Adrenal gland (tissue), 12 donors: ENCODE measurements around the gene CYP24A1. TPM values are rescaled to one million over a fixed set of nuclear protein-coding genes. Genes with fewer than 3 reads are reported as not detected.

Source experiments
- DNase-seq, 7 donors: peaks; one replicate each; pipeline ENCODE4 v3.0.0-alpha.2; 2019 to 2020
- H3K27ac ChIP-seq, 5 donors: fragments of 200-600 bp; sonication (generic) in 4 of 5; 1 replicate in 3 of 5; 2 replicates in 2 of 5; pipeline versions ENCODE4 v1.5.1 to v1.8.0; 2016 to 2020; ENCODE audit warnings: mild to moderate bottlenecking in 1 of 5
- H3K27me3 ChIP-seq: fragments of 200-600 bp; 2 replicates; pipeline ENCODE4 v1.8.0; 2021
- H3K36me3 ChIP-seq, 2 donors: fragments of 200-600 bp; replicated peaks in 1 of 2; 1 replicate in 1 of 2; 2 replicates in 1 of 2; pipeline versions ENCODE4 v1.5.1 to v1.8.0; 2018 to 2022
- H3K4me1 ChIP-seq, 2 donors: fragments of 200-600 bp; replicated peaks in 1 of 2; 1 replicate in 1 of 2; 2 replicates in 1 of 2; pipeline versions ENCODE4 v1.5.1 to v1.8.0; 2018 to 2021
- H3K4me3 ChIP-seq, 4 donors: fragments of 200-600 bp; sonication (generic) in 3 of 4; one replicate each; pipeline ENCODE4 v1.5.1; 2016 to 2018
- H3K9me3 ChIP-seq, 3 donors: fragments of 200-600 bp; sonication (generic) in 1 of 3; replicated peaks in 1 of 3; 1 replicate in 2 of 3; 2 replicates in 1 of 3; pipeline versions ENCODE4 v1.5.1 to v1.8.0; 2016 to 2021
- CTCF ChIP-seq, 6 experiments: fragments of 450-650 bp in 4 of 6; fragments of 200-600 bp in 2 of 6; sonication (generic) in 1 of 6; IDR thresholded peaks; 1 replicate in 5 of 6; 2 replicates in 1 of 6; pipeline versions ENCODE4 v1.5.1 to v1.8.0; 2016 to 2021; ENCODE audit warnings: antibody characterized with exemption in 6 of 6, mild to moderate bottlenecking in 2 of 6, moderate library complexity in 1 of 6
- POLR2A ChIP-seq, 2 donors: fragments of 450-650 bp; IDR thresholded peaks; one replicate each; pipeline ENCODE4 v1.6.1; 2017; ENCODE audit warnings: antibody characterized with exemption in 2 of 2, mild to moderate bottlenecking in 2 of 2, moderate library complexity in 1 of 2
- WGBS, 4 donors: extraction: QIAGEN DNeasy Blood & Tissue Kit in 2 of 4; methylation state at CpG; one replicate each; pipeline versions ENCODE4 v1.1.5 to v1.1.7; 2013 to 2017; 5-methylcytosine and 5-hydroxymethylcytosine counted together
- intact Hi-C, 2 donors: fragments of 100-400 bp; cut with DNase I; formaldehyde crosslinking; loops; one replicate each; pipeline versions ENCODE4 v1.14.1 to v1.15.0; 2022 to 2023
- polyA plus RNA-seq, 3 donors: library from polyadenylated mRNA; stranded (reverse); fragments of 200-250 nt in 2 of 3; fragments of 350-450 nt in 1 of 3; fragmentation: Illumina TruSeq in 1 of 3; extraction: RNeasy Lipid Tissue Mini Kit (QIAGEN cat#74804) in 1 of 3; gene quantifications; one replicate each; pipeline ENCODE4 v1.2.3, GENCODE V29; 2013 to 2014
- total RNA-seq, 9 donors: library from RNA; depleted of rRNA in 4 of 9; stranded (reverse); fragments of >200 nt in 4 of 9; fragments of 120-200 nt in 1 of 9; fragmentation: NEBNext Ultra II Directional in 1 of 9; extraction: Animal tissue kit (Norgen Biotek cat#: 25700) in 1 of 9; gene quantifications; one replicate each; pipeline versions ENCODE4 v1.1.0 to v1.2.4, GENCODE V29; 2013 to 2023
- donor health status: healthy with polysubstance abuse.
- donor health status: Bipolar disorder and iron deficiency.
- donor health status: DM: yes; HTN: yes; CAD: no.
- donor health status: DM: no; HTN: no; CAD: no.
- donor health status: DM: no; HTN: no; CAD: no.
- donor health status: DM: yes; HTN: yes; CAD: no.

Gene CYP24A1
- total and polyA plus RNA-seq, 12 donors: 0.09 TPM; not detected in 11

DNA sequence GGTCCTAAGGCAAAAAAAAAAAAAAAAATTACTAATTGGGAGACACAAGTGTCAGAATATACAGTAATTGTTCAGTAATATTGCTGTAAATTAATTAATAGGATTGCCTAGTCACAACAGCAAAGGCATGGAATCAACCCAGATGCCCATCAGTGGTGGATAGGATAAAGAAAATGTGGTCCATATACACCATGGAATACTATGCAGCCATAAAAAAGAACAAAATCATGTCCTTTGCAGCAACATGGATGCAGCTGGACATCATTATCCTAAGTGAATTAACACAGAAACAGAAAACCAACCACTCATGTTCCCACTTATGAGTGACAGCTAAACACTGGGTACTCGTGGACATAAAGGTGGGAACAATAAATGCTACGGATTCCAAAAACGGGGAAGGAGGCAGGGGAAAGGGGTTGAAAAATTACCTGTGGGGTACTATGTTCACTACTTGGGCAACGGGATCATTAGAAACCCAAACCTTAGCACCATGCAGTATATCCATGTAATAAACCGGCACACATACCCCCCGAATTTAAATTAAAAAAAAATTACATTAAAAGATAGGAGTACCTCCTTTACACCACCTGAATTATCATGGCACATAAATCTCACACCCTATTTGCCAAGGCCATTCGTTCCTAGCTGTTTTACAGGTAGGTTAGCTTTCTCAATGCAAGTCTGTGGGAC is 33.4 kb upstream of the CYP24A1 start:
- peak overlapping the region in 3 of 5 donors; percentile 95 to 97 (median 97) for H3K27ac ChIP-seq
- DNase-seq: no peak
- H3K36me3 ChIP-seq: no peaks in the 10 kb centered on the region
- intact Hi-C loops: no loop called here
- 49 to 64% (median 57%) methylated on average over 7 of the region's 7 CpGs for WGBS, 4 donors
- H3K9me3 ChIP-seq: no peaks in the 10 kb centered on the region
- no peaks in the 10 kb centered on the region for H3K27me3 ChIP-seq
- H3K4me1 ChIP-seq: peaks cover 9 to 21% of the 10 kb centered on the region in 2 donors
- no peak for TF ChIP-seq POLR2A (IDR thresholded peaks at IDR 0.05)
- H3K4me3 ChIP-seq: peak overlapping the region in 1 of 4 donors; percentile 84

DNA sequence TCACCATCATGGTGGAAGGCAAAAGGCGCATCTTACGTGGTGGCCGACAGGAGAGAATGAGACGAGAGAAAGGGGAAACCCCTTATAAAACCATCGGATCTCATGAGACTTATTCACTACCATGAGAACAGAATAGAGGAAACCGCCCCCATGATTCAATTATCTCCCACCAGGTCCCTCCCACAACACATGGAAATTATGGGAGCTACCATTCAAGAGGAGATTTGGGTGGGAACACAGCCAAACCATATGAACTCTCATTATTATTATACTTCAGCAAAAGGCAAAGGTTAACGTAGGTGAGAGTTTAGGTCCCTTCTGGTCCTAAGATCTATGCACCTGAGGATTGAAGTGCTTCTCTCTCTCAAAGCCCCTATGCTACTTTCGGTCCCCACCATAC is 31.7 kb upstream of the CYP24A1 start:
- Histone ChIP-seq H3K9me3 (no peaks in the 10 kb centered on the region), H3K4me1 (peaks cover 9 to 20% of the 10 kb centered on the region in 2 donors), H3K4me3 (no peak overlapping the region), H3K27ac (no peak overlapping the region), H3K36me3 (no peaks in the 10 kb centered on the region), H3K27me3 (no peaks in the 10 kb centered on the region)
- WGBS, 4 donors: 77 to 90% (median 83%) methylated on average over 8 of the region's 8 CpGs
- TF ChIP-seq CTCF (IDR thresholded peaks at IDR 0.05): no peak
- TF ChIP-seq POLR2A (IDR thresholded peaks at IDR 0.05): no peak
- DNase-seq: no peak
- intact Hi-C loops: no loop called here

GRCh38 chr20:54204481-54204880 is 30.7 kb upstream of the CYP24A1 start:
- intact Hi-C loops: loop anchor here in 1 of 2 donors (5.0 kb wide), 1 partner anchor 443 kb away; no protein-coding TSS in a partner anchor

GRCh38 chr20:54204063-54204462 is 30.3 kb upstream of the CYP24A1 start:
- Histone ChIP-seq H3K4me1 (peaks cover 6% of the 10 kb centered on the region in 2 donors), H3K4me3 (no peak overlapping the region), H3K36me3 (no peaks in the 10 kb centered on the region), H3K27me3 (no peaks in the 10 kb centered on the region), H3K27ac (no peak overlapping the region), H3K9me3 (no peaks in the 10 kb centered on the region)
- intact Hi-C loops: loop anchor here in 1 of 2 donors (5.0 kb wide), 1 partner anchor 443 kb away; no protein-coding TSS in a partner anchor
- DNase-seq: no peak
- no peak for TF ChIP-seq CTCF (IDR thresholded peaks at IDR 0.05)
- TF ChIP-seq POLR2A (IDR thresholded peaks at IDR 0.05): no peak
- 72 to 82% (median 75%) methylated on average over 5 to 6 of the region's 6 CpGs for WGBS, 4 donors

More at GRCh38 chr20:54204481-54204880, 30.7 kb upstream of the CYP24A1 start:
- Histone ChIP-seq H3K27ac (no peak overlapping the region), H3K4me1 (peaks cover 9 to 10% of the 10 kb centered on the region in 2 donors), H3K9me3 (no peaks in the 10 kb centered on the region), H3K36me3 (no peaks in the 10 kb centered on the region), H3K27me3 (no peaks in the 10 kb centered on the region), H3K4me3 (no peak overlapping the region)
- 83 to 85% (median 84%) methylated on average over 5 of the region's 5 CpGs for WGBS, 4 donors
- no peak for TF ChIP-seq CTCF (IDR thresholded peaks at IDR 0.05)
- no peak for TF ChIP-seq POLR2A (IDR thresholded peaks at IDR 0.05)
- no peak for DNase-seq
